Upper lobe of right lung (tissue), 1 donor: ENCODE measurements around the gene FER. TPM values are rescaled to one million over a fixed set of nuclear protein-coding genes. Genes with fewer than 3 reads are reported as not detected.

Experiments used
- ATAC-seq: fragments of 200-7000 bp; cut with Tn5 transposase; one replicate; pipeline ENCODE4 v1.9.1; 2020; ENCODE audit warnings: mild to moderate bottlenecking, moderate library complexity
- DNase-seq: peaks from one replicate; pipeline ENCODE4 v3.0.0-alpha.2; 2020
- H3K27ac ChIP-seq: fragments of 200-600 bp; one replicate; pipeline ENCODE4 v1.8.0; 2022
- H3K27me3 ChIP-seq: fragments of 200-600 bp; one replicate; pipeline ENCODE4 v1.8.0; 2022; ENCODE audit warnings: mild to moderate bottlenecking
- H3K36me3 ChIP-seq: fragments of 200-600 bp; one replicate; pipeline ENCODE4 v1.8.0; 2022
- H3K4me1 ChIP-seq: fragments of 200-600 bp; one replicate; pipeline ENCODE4 v1.8.0; 2022
- H3K4me3 ChIP-seq: fragments of 200-600 bp; one replicate; pipeline ENCODE4 v1.8.0; 2022; ENCODE audit warnings: mild to moderate bottlenecking
- H3K9me3 ChIP-seq: fragments of 200-600 bp; one replicate; pipeline ENCODE4 v1.8.0; 2022
- intact Hi-C: fragments of 100-400 bp; cut with DNase I; formaldehyde crosslinking; loops from one replicate; pipeline ENCODE4 v1.11.0; 2022
- total RNA-seq: library from RNA; stranded (reverse); fragmentation: NEBNext Ultra II Directional; extraction: Animal tissue kit (Norgen Biotek cat#: 25700); gene quantifications from one replicate; pipeline ENCODE4 v1.2.1, GENCODE V29; 2021
- TF ChIP-seq, protein P1 (sequence below): fragments of 200-600 bp; IDR thresholded peaks from one replicate; pipeline ENCODE4 v1.8.0; 2022; ENCODE audit warnings: antibody characterized with exemption
- donor health status: DM: no; HTN: yes; CAD: no; lungs with severe emphysema.

FER gene
- total RNA-seq, 1 donor from 2014 or later = 33.6 TPM

DNA sequence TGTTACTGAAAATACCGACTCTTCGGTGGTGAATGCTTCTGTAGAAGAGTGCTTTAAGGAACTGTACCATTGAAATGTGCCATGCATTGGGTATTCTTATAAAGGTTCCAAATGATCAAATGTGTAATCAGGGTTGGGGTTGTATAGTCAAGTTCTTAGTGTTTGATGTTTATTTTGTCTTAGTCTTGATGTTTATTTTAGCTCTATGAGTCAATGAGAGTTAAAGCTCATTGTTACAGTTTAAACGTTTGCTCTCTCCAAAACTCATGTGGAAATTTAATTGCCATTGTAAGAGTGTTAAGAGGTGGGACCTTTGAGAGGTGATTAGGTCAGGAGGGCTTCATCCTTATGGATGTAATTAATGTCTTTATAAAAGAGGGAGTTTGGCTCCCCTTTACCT is 153.0 kb downstream of the FER start:
- intact Hi-C loops = no loop called here
- Histone ChIP-seq H3K27me3 (no peaks in the 10 kb centered on the region), H3K4me1 (no peaks in the 10 kb centered on the region), H3K27ac (no peak overlapping the region), H3K4me3 (no peak overlapping the region), H3K36me3 (peaks cover 9% of the 10 kb centered on the region), H3K9me3 (no peaks in the 10 kb centered on the region)
- TF ChIP-seq, protein P1, sequence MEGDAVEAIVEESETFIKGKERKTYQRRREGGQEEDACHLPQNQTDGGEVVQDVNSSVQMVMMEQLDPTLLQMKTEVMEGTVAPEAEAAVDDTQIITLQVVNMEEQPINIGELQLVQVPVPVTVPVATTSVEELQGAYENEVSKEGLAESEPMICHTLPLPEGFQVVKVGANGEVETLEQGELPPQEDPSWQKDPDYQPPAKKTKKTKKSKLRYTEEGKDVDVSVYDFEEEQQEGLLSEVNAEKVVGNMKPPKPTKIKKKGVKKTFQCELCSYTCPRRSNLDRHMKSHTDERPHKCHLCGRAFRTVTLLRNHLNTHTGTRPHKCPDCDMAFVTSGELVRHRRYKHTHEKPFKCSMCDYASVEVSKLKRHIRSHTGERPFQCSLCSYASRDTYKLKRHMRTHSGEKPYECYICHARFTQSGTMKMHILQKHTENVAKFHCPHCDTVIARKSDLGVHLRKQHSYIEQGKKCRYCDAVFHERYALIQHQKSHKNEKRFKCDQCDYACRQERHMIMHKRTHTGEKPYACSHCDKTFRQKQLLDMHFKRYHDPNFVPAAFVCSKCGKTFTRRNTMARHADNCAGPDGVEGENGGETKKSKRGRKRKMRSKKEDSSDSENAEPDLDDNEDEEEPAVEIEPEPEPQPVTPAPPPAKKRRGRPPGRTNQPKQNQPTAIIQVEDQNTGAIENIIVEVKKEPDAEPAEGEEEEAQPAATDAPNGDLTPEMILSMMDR = no peak
- ATAC-seq (no peak), DNase-seq (no peak)

DNA sequence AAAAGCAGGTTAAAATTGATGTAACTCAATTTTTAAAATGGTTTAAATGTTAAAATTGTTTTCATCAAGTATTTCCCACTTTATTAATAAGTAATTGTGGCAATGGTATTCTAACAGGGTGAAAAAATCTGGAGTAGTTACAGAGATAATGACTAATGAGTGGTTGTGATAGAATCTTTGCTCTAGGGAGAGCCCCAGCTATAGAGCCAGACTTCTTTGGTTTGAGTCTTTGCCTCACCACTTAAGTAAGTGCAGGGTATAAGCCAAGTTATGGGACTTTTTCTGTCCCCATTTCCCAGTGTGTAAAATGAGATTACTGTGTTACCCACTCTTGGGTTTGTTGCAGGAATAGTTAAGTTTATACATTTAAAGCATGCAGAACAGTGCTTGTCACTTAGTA is 158.1 kb downstream of the FER start:
- H3K27me3 ChIP-seq = no peaks in the 10 kb centered on the region
- H3K27ac ChIP-seq = no peak overlapping the region
- no peak overlapping the region for H3K4me3 ChIP-seq
- TF ChIP-seq, protein P1 = no peak
- no peaks in the 10 kb centered on the region for H3K4me1 ChIP-seq
- intact Hi-C loops = no loop called here
- no peaks in the 10 kb centered on the region for H3K36me3 ChIP-seq
- H3K9me3 ChIP-seq = no peaks in the 10 kb centered on the region
- ATAC-seq (no peak), DNase-seq (no peak)

DNA sequence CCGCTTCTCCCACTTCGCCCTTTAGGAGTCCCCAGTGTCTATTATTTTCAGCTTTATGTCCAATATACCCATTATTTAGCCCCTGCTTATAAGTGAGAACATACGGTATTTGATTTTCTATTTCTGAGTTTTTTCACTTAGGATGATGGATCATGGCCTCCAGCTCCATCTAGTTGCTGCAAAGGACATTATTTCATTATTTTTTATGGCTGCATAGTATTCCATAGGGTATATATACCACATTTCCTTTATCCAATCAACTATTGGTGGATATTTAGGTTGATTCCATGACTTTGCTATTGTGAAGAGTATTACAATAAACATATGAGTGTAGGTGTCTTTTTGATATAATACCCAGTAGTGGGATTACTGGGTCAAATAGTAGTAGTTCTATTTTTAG is 162.9 kb downstream of the FER start:
- no peak overlapping the region for H3K27ac ChIP-seq
- H3K27me3 ChIP-seq = no peaks in the 10 kb centered on the region
- intact Hi-C loops = no loop called here
- no peak overlapping the region for H3K4me3 ChIP-seq
- no peaks in the 10 kb centered on the region for H3K9me3 ChIP-seq
- no peaks in the 10 kb centered on the region for H3K36me3 ChIP-seq
- DNase-seq (no peak), ATAC-seq (no peak)
- TF ChIP-seq, protein P1 = no peak
- no peaks in the 10 kb centered on the region for H3K4me1 ChIP-seq

DNA sequence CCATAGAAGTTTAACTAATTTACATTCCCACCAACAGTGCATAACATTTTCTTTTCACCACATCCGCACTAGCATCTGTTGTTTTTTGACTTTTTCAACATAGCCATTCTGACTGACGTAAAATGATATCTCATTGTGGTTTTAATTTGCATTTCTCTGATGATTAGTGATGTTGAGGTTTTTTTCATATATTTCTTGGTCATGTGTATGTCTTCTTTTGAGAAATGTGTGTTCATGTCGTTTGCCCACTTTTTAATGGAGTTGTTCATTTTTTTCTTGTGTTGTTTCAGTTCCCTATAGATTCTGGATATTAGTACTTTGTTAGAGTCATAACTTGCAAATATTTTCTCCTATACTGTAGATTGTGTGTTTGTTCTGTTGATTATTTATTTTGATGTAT is 163.4 kb downstream of the FER start:
- TF ChIP-seq, protein P1 = no peak
- DNase-seq = no peak
- intact Hi-C loops = no loop called here

DNA sequence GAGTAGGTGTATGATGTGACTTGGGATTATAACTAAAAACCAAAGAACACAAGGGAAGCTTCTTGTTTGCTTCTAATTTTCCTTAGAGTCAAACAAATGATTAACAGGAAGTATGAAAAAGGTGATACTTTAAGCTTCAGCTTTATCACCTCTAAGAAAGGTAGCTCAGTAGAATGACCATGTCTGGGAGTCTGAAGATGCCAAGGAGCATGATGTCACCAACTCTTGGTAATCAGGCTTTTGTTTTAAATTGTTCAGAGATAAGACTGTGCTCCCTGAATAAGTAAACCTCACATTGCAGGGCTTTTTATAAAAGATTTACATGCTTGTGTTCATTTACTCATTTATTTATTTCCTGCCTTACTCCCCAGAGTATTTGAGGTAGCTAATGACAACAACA is 169.9 kb downstream of the FER start:
- DNase-seq (no peak), ATAC-seq (no peak)
- TF ChIP-seq, protein P1 = no peak
- H3K27me3 ChIP-seq = no peaks in the 10 kb centered on the region
- H3K36me3 ChIP-seq = no peaks in the 10 kb centered on the region
- H3K4me3 ChIP-seq = no peak overlapping the region
- no peak overlapping the region for H3K27ac ChIP-seq
- H3K4me1 ChIP-seq = no peaks in the 10 kb centered on the region
- no peaks in the 10 kb centered on the region for H3K9me3 ChIP-seq
- intact Hi-C loops = no loop called here

More for the DNA sequence above, 163.4 kb downstream of the FER start:
- Histone ChIP-seq H3K4me3 (no peak overlapping the region), H3K27me3 (no peaks in the 10 kb centered on the region), H3K9me3 (no peaks in the 10 kb centered on the region), H3K4me1 (no peaks in the 10 kb centered on the region), H3K27ac (no peak overlapping the region), H3K36me3 (no peaks in the 10 kb centered on the region)
- ATAC-seq = no peak
